HCT116 (cell line): ENCODE measurements around the gene EFCAB7. TPM values are rescaled to one million over a fixed set of nuclear protein-coding genes. Genes with fewer than 3 reads are reported as not detected.

Experiments
- ATAC-seq: fragments of 200-7000 bp; cut with Tn5 transposase; 2 replicates; pipeline ENCODE4 v1.9.1; 2020; ENCODE audit warnings: mild to moderate bottlenecking, moderate library complexity
- BruUV-seq: library from RNA; stranded (reverse); fragments of 400-500 nt; replicated peaks from 2 replicates; lab custom pipeline; 2021; lab: Mats Ljungman, UMichigan
- CTCF ChIA-PET: fragments of 300-600 bp; sonication (Branson Sonifier 250); formaldehyde crosslinking; loops from one replicate; lab custom pipeline; 2021; ENCODE audit warnings: antibody characterized with exemption; lab: Charles Lee
- POLR2A ChIA-PET: fragments of 300-600, 350-600 bp; sonication (Branson Sonifier 250); formaldehyde crosslinking; loops from one replicate; lab custom pipeline; 2021; ENCODE audit warnings: antibody characterized with exemption; lab: Charles Lee
- RAD21 ChIA-PET, 2 experiments: fragments of 300-600 bp; sonication (Branson Sonifier 250); formaldehyde crosslinking; loops; one replicate each; lab custom pipeline; 2023; ENCODE audit warnings: low total read pairs in 2 of 2; ENCODE audit not compliant: uncharacterized antibody in 2 of 2, unreplicated experiment in 2 of 2, low non-redundant PET in 1 of 2; lab: Charles Lee
- DNase-seq: peaks from one replicate; pipeline ENCODE4 v3.0.0-alpha.2; 2010; ENCODE audit warnings: low read depth, low spot score
- H2AFZ ChIP-seq: fragments of 200-600 bp; shearing (Covaris generic), sonication (generic); 2 replicates; pipeline ENCODE4 v1.6.1; 2017; ENCODE audit warnings: low read depth, mixed run types, mixed read lengths, antibody characterized with exemption, low read length; ENCODE audit not compliant: poor library complexity, severe bottlenecking
- H3K27ac ChIP-seq: 2 replicates; pipeline ENCODE4 v1.5.1; 2012; ENCODE audit warnings: low read depth, low read length
- H3K27me3 ChIP-seq: fragments of 200-600 bp; sonication (generic); 2 replicates; pipeline ENCODE4 v1.6.1; 2016; ENCODE audit warnings: mixed run types, low read length, mixed read lengths; ENCODE audit not compliant: insufficient read depth
- H3K36me3 ChIP-seq, 2 experiments: fragments of 200-500 bp in 1 of 2; fragments of 200-600 bp in 1 of 2; sonication (Bioruptor generic) in 1 of 2; sonication (generic) in 1 of 2; 2 replicates each; pipeline versions ENCODE4 v1.5.1 to v1.6.1; 2014 to 2016; ENCODE audit warnings: low read length in 2 of 2, inconsistent platforms in 1 of 2, mixed read lengths in 1 of 2, mixed run types in 1 of 2; ENCODE audit not compliant: insufficient read depth in 2 of 2, control insufficient read depth in 1 of 2
- H3K4me1 ChIP-seq, 2 experiments: fragments of 200-600 bp in 1 of 2; sonication (generic) in 1 of 2; 2 replicates each; pipeline versions ENCODE4 v1.5.1 to v1.6.1; 2012 to 2017; ENCODE audit warnings: low read length in 2 of 2, inconsistent platforms in 1 of 2, mild to moderate bottlenecking in 1 of 2, mixed read lengths in 1 of 2, mixed run types in 1 of 2, moderate library complexity in 1 of 2; ENCODE audit not compliant: insufficient read depth in 2 of 2, control insufficient read depth in 1 of 2
- H3K4me2 ChIP-seq: fragments of 200-600 bp; sonication (generic); 2 replicates; pipeline ENCODE4 v1.6.1; 2017; ENCODE audit warnings: mixed run types, low read length, mixed read lengths
- H3K4me3 ChIP-seq, 2 experiments: fragments of 200-600 bp in 1 of 2; sonication (generic) in 1 of 2; replicated peaks in 1 of 2; 2 replicates each; pipeline ENCODE4 v1.5.1; 2011 to 2016; ENCODE audit warnings: low read length in 2 of 2, control low read depth in 1 of 2, low read depth in 1 of 2, mild to moderate bottlenecking in 1 of 2, mixed read lengths in 1 of 2, mixed run types in 1 of 2
- H3K79me2 ChIP-seq: fragments of 200-600 bp; sonication (generic); 2 replicates; pipeline ENCODE4 v1.6.1; 2017; ENCODE audit warnings: mild to moderate bottlenecking, mixed run types, low read length, moderate library complexity, mixed read lengths; ENCODE audit not compliant: insufficient read depth
- H3K9ac ChIP-seq: fragments of 200-600 bp; sonication (generic); 2 replicates; pipeline ENCODE4 v1.6.1; 2016; ENCODE audit warnings: low read length, mixed read lengths
- H3K9me2 ChIP-seq: fragments of 200-600 bp; sonication (generic), shearing (Covaris generic); 2 replicates; pipeline ENCODE4 v1.6.1; 2017; ENCODE audit warnings: mixed run types, mild to moderate bottlenecking, moderate library complexity; ENCODE audit not compliant: insufficient read depth
- H3K9me3 ChIP-seq, 2 experiments: fragments of 200-500 bp in 1 of 2; fragments of 200-600 bp in 1 of 2; sonication (Bioruptor generic) in 1 of 2; sonication (generic) in 1 of 2; 2 replicates each; pipeline ENCODE4 v1.6.1; 2014 to 2017; ENCODE audit warnings: low read length in 2 of 2, mixed read lengths in 2 of 2, inconsistent platforms in 1 of 2, low read depth in 1 of 2, mild to moderate bottlenecking in 1 of 2, mixed run types in 1 of 2, moderate library complexity in 1 of 2; ENCODE audit not compliant: control insufficient read depth in 1 of 2, insufficient read depth in 1 of 2
- H4K20me1 ChIP-seq: fragments of 200-600 bp; sonication (generic), shearing (Covaris generic); 2 replicates; pipeline ENCODE4 v1.6.1; 2017; ENCODE audit warnings: mixed run types, mild to moderate bottlenecking, moderate library complexity; ENCODE audit not compliant: insufficient read depth
- CEBPB ChIP-seq: IDR thresholded peaks from 2 replicates; pipeline ENCODE4 v1.6.1; 2012; ENCODE audit warnings: low read depth
- JUND ChIP-seq: IDR thresholded peaks from 2 replicates; pipeline ENCODE4 v1.6.1; 2012
- TCF7L2 ChIP-seq: IDR thresholded peaks from 2 replicates; pipeline ENCODE4 v1.7.0; 2011; ENCODE audit warnings: borderline replicate concordance, inconsistent platforms; ENCODE audit not compliant: insufficient read depth, insufficient read length; ENCODE audit errors: extremely low read depth
- intact Hi-C: fragments of 100-400 bp; cut with micrococcal nuclease; formaldehyde crosslinking; loops from 2 replicates; pipeline ENCODE4 v1.10.0; 2022
- total RNA-seq: library from RNA; stranded (reverse); gene quantifications from one replicate; pipeline ENCODE4 v1.2.1, GENCODE V29; 2021; ENCODE audit not compliant: unreplicated experiment
- TF ChIP-seq, protein P1 (sequence below): IDR thresholded peaks from 2 replicates; pipeline ENCODE4 v1.6.1; 2012; ENCODE audit warnings: low read depth
- TF ChIP-seq, protein P2 (sequence below), 3 experiments: fragments of 200-600 bp in 1 of 3; sonication (generic) in 1 of 3; IDR thresholded peaks in 2 of 3; conservative IDR thresholded peaks in 1 of 3; 2 replicates each; pipeline ENCODE4 v1.5.1; 2012 to 2017; ENCODE audit warnings: low read depth in 2 of 3, low read length in 2 of 3, antibody characterized with exemption in 1 of 3, borderline replicate concordance in 1 of 3, control low read depth in 1 of 3, mild to moderate bottlenecking in 1 of 3, mixed read lengths in 1 of 3, mixed run types in 1 of 3, moderate library complexity in 1 of 3; ENCODE audit not compliant: insufficient read depth in 1 of 3
- TF ChIP-seq, protein P3 (sequence below): IDR thresholded peaks from 2 replicates; pipeline ENCODE4 v1.6.1; 2011; ENCODE audit warnings: mild to moderate bottlenecking, low read length, moderate library complexity; ENCODE audit not compliant: insufficient replicate concordance; ENCODE audit errors: extremely low read depth
- TF ChIP-seq, protein P4 (sequence below): IDR thresholded peaks from 2 replicates; pipeline ENCODE4 v1.6.1; 2012

EFCAB7 gene
- total RNA-seq, 1 experiment from 2014 or later, result 6.0 TPM

DNA sequence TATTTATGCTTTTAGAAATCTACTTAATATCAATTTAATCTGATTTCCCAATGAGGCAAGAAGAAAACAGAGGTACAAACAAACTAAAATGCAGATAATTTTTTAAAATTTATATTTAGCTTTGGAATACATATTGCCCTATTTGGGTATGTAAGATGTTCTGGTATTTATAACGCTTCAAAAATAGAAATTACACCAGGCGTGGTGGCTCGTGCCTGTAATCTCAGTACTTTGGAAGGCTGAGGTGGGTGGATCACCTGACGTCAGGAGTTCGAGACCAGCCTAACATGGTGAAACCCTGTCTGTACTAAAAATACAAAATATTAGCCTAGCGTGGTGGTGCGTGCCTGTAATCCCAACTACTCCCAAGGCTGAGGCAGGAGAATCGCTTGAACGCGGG is 13.6 kb upstream of the EFCAB7 start:
- H4K20me1 ChIP-seq, result no peaks in the 10 kb centered on the region

More for the DNA sequence above, 13.6 kb upstream of the EFCAB7 start:
- Histone ChIP-seq H3K9ac (no peak overlapping the region), H2AFZ (no peak overlapping the region), H3K9me2 (no peaks in the 10 kb centered on the region), H3K4me1 (no peaks in the 10 kb centered on the region), H3K9me3 (no peaks in the 10 kb centered on the region), H3K4me2 (no peak overlapping the region), H3K79me2 (peaks cover 47% of the 10 kb centered on the region), H3K27ac (no peak overlapping the region), H3K27me3 (no peaks in the 10 kb centered on the region), H3K36me3 (peaks cover 6 to 12% of the 10 kb centered on the region in 2 experiments; a peak in 1 of 4 replicates), H3K4me3 (no peak overlapping the region)
- no TSS peak for BruUV-seq
- ChIA-PET POLR2A (no interaction called here), RAD21 (no interaction called here), CTCF (no interaction called here)
- TF ChIP-seq CEBPB, result no peak
- TF ChIP-seq JUND, result no peak
- TF ChIP-seq, protein P1, sequence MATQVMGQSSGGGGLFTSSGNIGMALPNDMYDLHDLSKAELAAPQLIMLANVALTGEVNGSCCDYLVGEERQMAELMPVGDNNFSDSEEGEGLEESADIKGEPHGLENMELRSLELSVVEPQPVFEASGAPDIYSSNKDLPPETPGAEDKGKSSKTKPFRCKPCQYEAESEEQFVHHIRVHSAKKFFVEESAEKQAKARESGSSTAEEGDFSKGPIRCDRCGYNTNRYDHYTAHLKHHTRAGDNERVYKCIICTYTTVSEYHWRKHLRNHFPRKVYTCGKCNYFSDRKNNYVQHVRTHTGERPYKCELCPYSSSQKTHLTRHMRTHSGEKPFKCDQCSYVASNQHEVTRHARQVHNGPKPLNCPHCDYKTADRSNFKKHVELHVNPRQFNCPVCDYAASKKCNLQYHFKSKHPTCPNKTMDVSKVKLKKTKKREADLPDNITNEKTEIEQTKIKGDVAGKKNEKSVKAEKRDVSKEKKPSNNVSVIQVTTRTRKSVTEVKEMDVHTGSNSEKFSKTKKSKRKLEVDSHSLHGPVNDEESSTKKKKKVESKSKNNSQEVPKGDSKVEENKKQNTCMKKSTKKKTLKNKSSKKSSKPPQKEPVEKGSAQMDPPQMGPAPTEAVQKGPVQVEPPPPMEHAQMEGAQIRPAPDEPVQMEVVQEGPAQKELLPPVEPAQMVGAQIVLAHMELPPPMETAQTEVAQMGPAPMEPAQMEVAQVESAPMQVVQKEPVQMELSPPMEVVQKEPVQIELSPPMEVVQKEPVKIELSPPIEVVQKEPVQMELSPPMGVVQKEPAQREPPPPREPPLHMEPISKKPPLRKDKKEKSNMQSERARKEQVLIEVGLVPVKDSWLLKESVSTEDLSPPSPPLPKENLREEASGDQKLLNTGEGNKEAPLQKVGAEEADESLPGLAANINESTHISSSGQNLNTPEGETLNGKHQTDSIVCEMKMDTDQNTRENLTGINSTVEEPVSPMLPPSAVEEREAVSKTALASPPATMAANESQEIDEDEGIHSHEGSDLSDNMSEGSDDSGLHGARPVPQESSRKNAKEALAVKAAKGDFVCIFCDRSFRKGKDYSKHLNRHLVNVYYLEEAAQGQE, result no peak
- TF ChIP-seq, protein P2, sequence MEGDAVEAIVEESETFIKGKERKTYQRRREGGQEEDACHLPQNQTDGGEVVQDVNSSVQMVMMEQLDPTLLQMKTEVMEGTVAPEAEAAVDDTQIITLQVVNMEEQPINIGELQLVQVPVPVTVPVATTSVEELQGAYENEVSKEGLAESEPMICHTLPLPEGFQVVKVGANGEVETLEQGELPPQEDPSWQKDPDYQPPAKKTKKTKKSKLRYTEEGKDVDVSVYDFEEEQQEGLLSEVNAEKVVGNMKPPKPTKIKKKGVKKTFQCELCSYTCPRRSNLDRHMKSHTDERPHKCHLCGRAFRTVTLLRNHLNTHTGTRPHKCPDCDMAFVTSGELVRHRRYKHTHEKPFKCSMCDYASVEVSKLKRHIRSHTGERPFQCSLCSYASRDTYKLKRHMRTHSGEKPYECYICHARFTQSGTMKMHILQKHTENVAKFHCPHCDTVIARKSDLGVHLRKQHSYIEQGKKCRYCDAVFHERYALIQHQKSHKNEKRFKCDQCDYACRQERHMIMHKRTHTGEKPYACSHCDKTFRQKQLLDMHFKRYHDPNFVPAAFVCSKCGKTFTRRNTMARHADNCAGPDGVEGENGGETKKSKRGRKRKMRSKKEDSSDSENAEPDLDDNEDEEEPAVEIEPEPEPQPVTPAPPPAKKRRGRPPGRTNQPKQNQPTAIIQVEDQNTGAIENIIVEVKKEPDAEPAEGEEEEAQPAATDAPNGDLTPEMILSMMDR (IDR thresholded peaks at IDR 0.05 in 2 of 3, conservative IDR thresholded peaks at IDR 0.05 in 1 of 3; ENCODE audit: borderline replicate concordance in 1 of 3, insufficient read depth in 1 of 3, low read depth in 2 of 3, low read length in 2 of 3), result no peak
- TF ChIP-seq, protein P3, sequence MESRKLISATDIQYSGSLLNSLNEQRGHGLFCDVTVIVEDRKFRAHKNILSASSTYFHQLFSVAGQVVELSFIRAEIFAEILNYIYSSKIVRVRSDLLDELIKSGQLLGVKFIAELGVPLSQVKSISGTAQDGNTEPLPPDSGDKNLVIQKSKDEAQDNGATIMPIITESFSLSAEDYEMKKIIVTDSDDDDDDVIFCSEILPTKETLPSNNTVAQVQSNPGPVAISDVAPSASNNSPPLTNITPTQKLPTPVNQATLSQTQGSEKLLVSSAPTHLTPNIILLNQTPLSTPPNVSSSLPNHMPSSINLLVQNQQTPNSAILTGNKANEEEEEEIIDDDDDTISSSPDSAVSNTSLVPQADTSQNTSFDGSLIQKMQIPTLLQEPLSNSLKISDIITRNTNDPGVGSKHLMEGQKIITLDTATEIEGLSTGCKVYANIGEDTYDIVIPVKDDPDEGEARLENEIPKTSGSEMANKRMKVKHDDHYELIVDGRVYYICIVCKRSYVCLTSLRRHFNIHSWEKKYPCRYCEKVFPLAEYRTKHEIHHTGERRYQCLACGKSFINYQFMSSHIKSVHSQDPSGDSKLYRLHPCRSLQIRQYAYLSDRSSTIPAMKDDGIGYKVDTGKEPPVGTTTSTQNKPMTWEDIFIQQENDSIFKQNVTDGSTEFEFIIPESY, result no peak
- TF ChIP-seq, protein P4, sequence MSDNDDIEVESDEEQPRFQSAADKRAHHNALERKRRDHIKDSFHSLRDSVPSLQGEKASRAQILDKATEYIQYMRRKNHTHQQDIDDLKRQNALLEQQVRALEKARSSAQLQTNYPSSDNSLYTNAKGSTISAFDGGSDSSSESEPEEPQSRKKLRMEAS, result no peak
- TF ChIP-seq TCF7L2, result no peak
- intact Hi-C loops, result no loop called here
- ATAC-seq (no peak), DNase-seq (no peak)
